Measurements from ENCODE around the gene HMCN1. TPM values are rescaled to one million over a fixed set of nuclear protein-coding genes. Genes with fewer than 3 reads are reported as not detected.

The HMCN1 gene
- total and polyA plus RNA-seq, 9 donors, result 1.4 to 26.6 (median 3.8) TPM

DNA sequence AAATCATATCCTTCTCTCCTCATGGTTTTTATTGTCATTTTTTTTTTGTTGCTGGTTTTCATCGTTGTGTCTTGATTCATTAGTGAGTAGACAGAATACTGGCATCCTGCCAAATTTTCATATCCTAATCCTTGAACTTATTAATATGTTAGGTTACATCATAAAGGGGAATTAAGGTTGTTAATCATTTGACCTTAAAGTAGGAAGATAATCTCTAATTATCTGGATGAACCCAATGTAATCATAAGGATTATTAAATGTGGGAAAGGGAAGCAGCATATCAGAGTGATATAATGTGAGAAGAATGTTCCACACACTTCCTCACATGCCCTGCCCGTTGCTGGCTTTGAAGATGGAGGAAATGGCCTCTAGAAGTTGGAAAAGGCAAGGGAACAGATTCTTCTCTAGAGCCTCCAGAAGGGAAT lies 299.7 kb downstream of the HMCN1 start:
- 31 to 37% (median 34%) methylated on average over 2 of the region's 2 CpGs for WGBS, 3 donors
- no peak for DNase-seq

DNA sequence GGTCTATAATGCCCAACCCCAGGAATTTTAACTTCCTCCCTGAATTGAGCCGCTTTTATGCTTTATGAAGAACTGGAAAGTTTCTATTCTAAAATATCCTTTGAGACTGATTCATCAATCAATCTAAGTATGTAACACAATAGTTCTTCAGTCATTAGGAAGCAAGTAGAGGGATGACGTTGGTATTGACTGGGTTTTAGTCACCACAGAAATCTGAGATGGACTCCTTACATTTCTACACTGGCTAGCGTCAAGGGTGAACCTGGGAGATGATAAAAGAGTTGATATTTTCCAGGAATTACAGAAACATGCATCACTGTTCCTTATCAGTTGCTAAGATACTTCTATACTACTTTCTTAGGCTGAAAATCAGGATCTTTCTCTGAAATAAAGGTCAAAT lies 308.0 kb downstream of the HMCN1 start:
- Histone ChIP-seq H3K4me3 (no peak overlapping the region), H3K27me3 (no peaks in the 10 kb centered on the region), H3K27ac (no peak overlapping the region), H3K36me3 (no peaks in the 10 kb centered on the region), H3K4me1 (ENCODE audit: insufficient read depth) (peaks cover 3% of the 10 kb centered on the region), H3K9me3 (peaks cover 0 to 3% of the 10 kb centered on the region in 2 donors)
- intact Hi-C loops (cut with DNase I), result no loop called here
- TF ChIP-seq, protein P1, sequence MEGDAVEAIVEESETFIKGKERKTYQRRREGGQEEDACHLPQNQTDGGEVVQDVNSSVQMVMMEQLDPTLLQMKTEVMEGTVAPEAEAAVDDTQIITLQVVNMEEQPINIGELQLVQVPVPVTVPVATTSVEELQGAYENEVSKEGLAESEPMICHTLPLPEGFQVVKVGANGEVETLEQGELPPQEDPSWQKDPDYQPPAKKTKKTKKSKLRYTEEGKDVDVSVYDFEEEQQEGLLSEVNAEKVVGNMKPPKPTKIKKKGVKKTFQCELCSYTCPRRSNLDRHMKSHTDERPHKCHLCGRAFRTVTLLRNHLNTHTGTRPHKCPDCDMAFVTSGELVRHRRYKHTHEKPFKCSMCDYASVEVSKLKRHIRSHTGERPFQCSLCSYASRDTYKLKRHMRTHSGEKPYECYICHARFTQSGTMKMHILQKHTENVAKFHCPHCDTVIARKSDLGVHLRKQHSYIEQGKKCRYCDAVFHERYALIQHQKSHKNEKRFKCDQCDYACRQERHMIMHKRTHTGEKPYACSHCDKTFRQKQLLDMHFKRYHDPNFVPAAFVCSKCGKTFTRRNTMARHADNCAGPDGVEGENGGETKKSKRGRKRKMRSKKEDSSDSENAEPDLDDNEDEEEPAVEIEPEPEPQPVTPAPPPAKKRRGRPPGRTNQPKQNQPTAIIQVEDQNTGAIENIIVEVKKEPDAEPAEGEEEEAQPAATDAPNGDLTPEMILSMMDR (IDR thresholded peaks at IDR 0.05), result no peak
- TF ChIP-seq POLR2A (IDR thresholded peaks at IDR 0.05) (no peak), EP300 (IDR thresholded peaks at IDR 0.05) (no peak)
- 91 to 95% (median 93%) methylated on average over 3 of the region's 3 CpGs for WGBS, 3 donors
- no peak for DNase-seq

More for the DNA sequence above, 299.7 kb downstream of the HMCN1 start:
- Histone ChIP-seq H3K9me3 (no peaks in the 10 kb centered on the region), H3K27ac (no peak overlapping the region), H3K4me3 (no peak overlapping the region), H3K27me3 (no peaks in the 10 kb centered on the region), H3K4me1 (ENCODE audit: insufficient read depth) (no peaks in the 10 kb centered on the region), H3K36me3 (no peaks in the 10 kb centered on the region)
- intact Hi-C loops (cut with DNase I), result no loop called here
- TF ChIP-seq EP300 (IDR thresholded peaks at IDR 0.05), result no peak
- TF ChIP-seq, protein P1 (IDR thresholded peaks at IDR 0.05), result no peak
- TF ChIP-seq POLR2A (IDR thresholded peaks at IDR 0.05), result no peak

DNA sequence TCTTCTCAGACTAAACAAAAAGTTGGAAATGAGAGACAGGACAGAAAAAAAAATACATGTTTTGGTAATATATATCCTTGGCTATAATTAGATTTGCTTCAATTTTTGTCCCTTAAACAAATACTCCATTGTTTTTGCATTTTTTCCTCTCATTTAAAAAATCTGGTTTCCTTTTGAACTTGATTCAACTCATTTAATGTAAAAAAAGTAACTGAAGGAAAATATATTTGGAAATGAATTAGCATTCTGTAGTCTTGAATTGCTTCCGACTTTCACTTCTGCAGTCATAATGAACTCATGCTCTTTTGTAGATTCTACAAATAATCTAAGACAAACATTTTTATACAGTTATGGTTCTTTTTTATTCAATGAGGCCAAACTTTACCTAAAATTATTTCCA lies 309.1 kb downstream of the HMCN1 start:
- Histone ChIP-seq H3K9me3 (peaks cover 0 to 3% of the 10 kb centered on the region in 2 donors), H3K4me3 (no peak overlapping the region), H3K4me1 (ENCODE audit: insufficient read depth) (peaks cover 3% of the 10 kb centered on the region), H3K36me3 (no peaks in the 10 kb centered on the region), H3K27ac (no peak overlapping the region), H3K27me3 (no peaks in the 10 kb centered on the region)
- WGBS, 3 donors, result 9 to 17% (median 9%) methylated on average over 1 of the region's 1 CpG
- TF ChIP-seq EP300 (IDR thresholded peaks at IDR 0.05), result no peak
- TF ChIP-seq POLR2A (IDR thresholded peaks at IDR 0.05), result no peak
- TF ChIP-seq, protein P1 (IDR thresholded peaks at IDR 0.05), result no peak
- DNase-seq, result no peak
- intact Hi-C loops (cut with DNase I), result no loop called here

DNA sequence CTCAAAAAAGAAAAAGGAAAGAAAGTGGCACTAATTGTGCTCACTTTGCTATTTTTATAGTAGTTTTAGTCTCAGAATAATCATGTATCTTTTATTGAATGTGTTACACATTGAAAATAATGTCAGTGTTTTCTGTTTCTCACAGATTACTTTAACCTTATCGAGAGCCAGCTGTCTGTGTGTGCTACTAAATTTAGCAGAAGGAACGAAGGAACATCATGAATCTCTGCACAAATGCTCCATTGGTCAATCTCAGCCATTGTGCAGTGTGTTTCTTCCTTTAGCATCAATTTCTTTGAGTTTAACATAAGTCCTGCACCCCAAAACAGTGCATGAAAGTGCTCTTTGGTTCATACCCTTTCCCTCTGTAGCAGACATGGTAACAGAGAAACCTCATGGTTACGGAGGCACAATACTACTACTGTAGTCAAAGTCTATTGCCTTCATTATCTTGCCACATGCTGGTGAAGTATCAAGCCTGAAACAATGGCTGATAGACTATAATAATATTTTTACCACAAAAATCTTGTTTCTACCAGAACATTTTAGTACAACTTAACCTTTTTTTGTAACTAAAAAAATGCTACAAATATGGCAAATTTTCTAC lies 310.0 kb downstream of the HMCN1 start:
- 9 to 15% (median 10%) methylated on average over 3 of the region's 3 CpGs for WGBS, 3 donors
- H3K4me3 ChIP-seq, result no peak overlapping the region
- no peaks in the 10 kb centered on the region for H3K27me3 ChIP-seq
- peaks cover 3% of the 10 kb centered on the region for H3K4me1 ChIP-seq (ENCODE audit: insufficient read depth)
- TF ChIP-seq POLR2A (IDR thresholded peaks at IDR 0.05) (no peak), EP300 (IDR thresholded peaks at IDR 0.05) (no peak)
- TF ChIP-seq, protein P1 (IDR thresholded peaks at IDR 0.05), result no peak
- intact Hi-C loops (cut with DNase I), result no loop called here
- H3K27ac ChIP-seq, result no peak overlapping the region
- H3K9me3 ChIP-seq, result peaks cover 0 to 3% of the 10 kb centered on the region in 2 donors
- H3K36me3 ChIP-seq, result no peaks in the 10 kb centered on the region
- no peak for DNase-seq
